DOHH2 (cell line): ENCODE measurements around the gene TMEM9.

Experiments
- H3F3A ChIP-seq: fragments of 200-600 bp; sonication (generic), shearing (Covaris generic); 2 replicates; pipeline ENCODE4 v1.6.0; 2016; ENCODE audit warnings: antibody characterized with exemption, mild to moderate bottlenecking; ENCODE audit not compliant: control insufficient read depth, insufficient read depth
- H3K27ac ChIP-seq: fragments of 200-600 bp; sonication (generic); 2 replicates; pipeline ENCODE4 v1.5.1; 2014; ENCODE audit warnings: low read depth, mild to moderate bottlenecking, low read length, moderate library complexity
- H3K27me3 ChIP-seq: fragments of 200-600 bp; sonication (generic); 2 replicates; pipeline ENCODE4 v1.6.1; 2014; ENCODE audit warnings: mild to moderate bottlenecking, low read length, mixed read lengths; ENCODE audit not compliant: control insufficient read depth
- H3K36me3 ChIP-seq: fragments of 200-600 bp; sonication (generic); 2 replicates; pipeline ENCODE4 v1.6.1; 2014; ENCODE audit warnings: mild to moderate bottlenecking, low read length, moderate library complexity, mixed read lengths; ENCODE audit not compliant: control insufficient read depth
- H3K4me1 ChIP-seq: fragments of 200-600 bp; sonication (generic); 2 replicates; pipeline ENCODE4 v1.6.1; 2014; ENCODE audit warnings: mild to moderate bottlenecking, low read length, mixed read lengths; ENCODE audit not compliant: control insufficient read depth
- H3K4me2 ChIP-seq: fragments of 200-600 bp; sonication (generic); 2 replicates; pipeline ENCODE4 v1.6.0; 2014; ENCODE audit warnings: mild to moderate bottlenecking, low read length, moderate library complexity
- H3K4me3 ChIP-seq: fragments of 200-600 bp; sonication (generic); 2 replicates; pipeline ENCODE4 v1.5.1; 2014; ENCODE audit warnings: mild to moderate bottlenecking, low read length, mixed read lengths
- H3K79me2 ChIP-seq: fragments of 200-600 bp; sonication (generic); 2 replicates; pipeline ENCODE4 v1.6.1; 2014; ENCODE audit warnings: mild to moderate bottlenecking, low read length, mixed read lengths; ENCODE audit not compliant: control insufficient read depth
- H3K9me2 ChIP-seq: fragments of 200-600 bp; sonication (generic); replicated peaks from 2 replicates; pipeline ENCODE4 v1.6.1; 2014; ENCODE audit warnings: mild to moderate bottlenecking, low read length, mixed read lengths; ENCODE audit not compliant: control insufficient read depth
- H3K9me3 ChIP-seq: fragments of 200-600 bp; sonication (generic); 2 replicates; pipeline ENCODE4 v1.6.1; 2014; ENCODE audit warnings: antibody characterized with exemption, low read length, mixed read lengths; ENCODE audit not compliant: control insufficient read depth, insufficient read depth
- H4K20me1 ChIP-seq: fragments of 200-600 bp; sonication (generic); 2 replicates; pipeline ENCODE4 v1.6.0; 2014; ENCODE audit warnings: low read depth, mild to moderate bottlenecking, antibody characterized with exemption, low read length, moderate library complexity; ENCODE audit not compliant: control insufficient read depth, insufficient read depth
- CTCF ChIP-seq: fragments of 200-600 bp; sonication (generic); IDR thresholded peaks from one replicate; pipeline ENCODE4 v1.5.1; 2014; ENCODE audit warnings: antibody characterized with exemption, mild to moderate bottlenecking, low read depth, low read length; ENCODE audit not compliant: poor library complexity, severe bottlenecking
- EZH2phosphoT487 ChIP-seq: fragments of 200-600 bp; sonication (generic); IDR thresholded peaks from 2 replicates; pipeline ENCODE4 v1.6.1; 2017; ENCODE audit warnings: borderline replicate concordance, mild to moderate bottlenecking, antibody characterized with exemption, low read length, moderate library complexity, mixed read lengths

TMEM9 gene

GRCh38 chr1:201137579-201138310 lies 16.5 kb downstream of the TMEM9 start:
- no peaks in the 10 kb centered on the region for H3K4me1 ChIP-seq
- H3K79me2 ChIP-seq: no peaks in the 10 kb centered on the region
- H3K4me3 ChIP-seq: no peak overlapping the region
- no peaks in the 10 kb centered on the region for H3K9me3 ChIP-seq
- H3K4me2 ChIP-seq: no peak overlapping the region
- no peaks in the 10 kb centered on the region for H4K20me1 ChIP-seq
- no peaks in the 10 kb centered on the region for H3K9me2 ChIP-seq
- H3F3A ChIP-seq: no peaks in the 10 kb centered on the region
- no peak overlapping the region for H3K27ac ChIP-seq
- H3K27me3 ChIP-seq: no peaks in the 10 kb centered on the region
- TF ChIP-seq CTCF: no peak
- no peak for TF ChIP-seq EZH2phosphoT487
- H3K36me3 ChIP-seq: no peaks in the 10 kb centered on the region

GRCh38 chr1:201137024-201137392 lies 17.3 kb downstream of the TMEM9 start:
- Histone ChIP-seq H3K27me3 (no peaks in the 10 kb centered on the region), H3K4me1 (no peaks in the 10 kb centered on the region), H3K4me3 (no peak overlapping the region), H3K9me3 (no peaks in the 10 kb centered on the region), H3K36me3 (no peaks in the 10 kb centered on the region), H3K27ac (no peak overlapping the region), H3F3A (no peaks in the 10 kb centered on the region), H3K79me2 (no peaks in the 10 kb centered on the region), H3K4me2 (no peak overlapping the region), H4K20me1 (no peaks in the 10 kb centered on the region), H3K9me2 (no peaks in the 10 kb centered on the region)
- TF ChIP-seq EZH2phosphoT487 (no peak), CTCF (no peak)

- no peaks in the 10 kb centered on the region for H3K4me1 ChIP-seq
- H3K9me3 ChIP-seq: no peaks in the 10 kb centered on the region
- H3K79me2 ChIP-seq: no peaks in the 10 kb centered on the region
- no peak overlapping the region for H3K27ac ChIP-seq
- no peaks in the 10 kb centered on the region for H3K36me3 ChIP-seq
- H4K20me1 ChIP-seq: no peaks in the 10 kb centered on the region
- no peak overlapping the region for H3K4me2 ChIP-seq
- no peak overlapping the region for H3K4me3 ChIP-seq
- H3F3A ChIP-seq: no peaks in the 10 kb centered on the region
- no peaks in the 10 kb centered on the region for H3K9me2 ChIP-seq
- no peaks in the 10 kb centered on the region for H3K27me3 ChIP-seq
- TF ChIP-seq CTCF (no peak), EZH2phosphoT487 (no peak)
These were observed 17.8 kb downstream of the TMEM9 start for GRCh38 chr1:201136355-201137023.
